H1 (cell line): Measurements from ENCODE around the gene MNAT1. TPM values are rescaled to one million over a fixed set of nuclear protein-coding genes. Genes with fewer than 3 reads are reported as not detected.

ENCODE experiments used
- ASH2L ChIP-seq: fragments of 200-600, 300-600 bp; sonication (generic); IDR thresholded peaks from one replicate; pipeline ENCODE4 v1.7.1; 2017; ENCODE audit warnings: low read length
- CBX8 ChIP-seq: fragments of 300-800, 300-1000 bp; sonication (generic); IDR thresholded peaks from 2 replicates; pipeline ENCODE4 v1.7.1; 2016; ENCODE audit warnings: low read depth, low read length, borderline replicate concordance
- KDM1A ChIP-seq: fragments of 200-600, 300-600 bp; sonication (generic); IDR thresholded peaks from 2 replicates; pipeline ENCODE4 v1.7.1; 2016; ENCODE audit warnings: mild to moderate bottlenecking, low read length, borderline replicate concordance
- NANOG ChIP-seq: IDR thresholded peaks from 2 replicates; pipeline ENCODE4 v1.6.1; 2011; ENCODE audit warnings: low read length, low read depth, mild to moderate bottlenecking, inconsistent platforms; ENCODE audit not compliant: insufficient read depth, poor library complexity, severe bottlenecking
- NRF1 ChIP-seq: IDR thresholded peaks from 2 replicates; pipeline ENCODE4 v1.6.1; 2011; ENCODE audit warnings: mild to moderate bottlenecking, low read depth, low read length, improper control_type of control experiment
- POU5F1 ChIP-seq: IDR thresholded peaks from 2 replicates; pipeline ENCODE4 v1.6.1; 2011; ENCODE audit warnings: low read depth, mild to moderate bottlenecking, low read length, moderate library complexity
- SIN3A ChIP-seq, 2 experiments: IDR thresholded peaks in 1 of 2; conservative IDR thresholded peaks in 1 of 2; 2 replicates each; pipeline ENCODE4 v1.6.1; 2011 to 2012; ENCODE audit warnings: low read length in 2 of 2, improper control_type of control experiment in 1 of 2, low read depth in 1 of 2, mild to moderate bottlenecking in 1 of 2
- SUZ12 ChIP-seq: fragments of 200-600 bp; sonication (generic); IDR thresholded peaks from 2 replicates; pipeline ENCODE4 v1.6.1; 2012; ENCODE audit warnings: mild to moderate bottlenecking, inconsistent platforms, low read length, moderate library complexity, mixed read lengths
- polyA plus RNA-seq, 7 experiments: library from polyadenylated mRNA; depleted of rRNA in 3 of 7; stranded (reverse) in 5 of 7; unstranded in 2 of 7; fragments of >200 nt in 5 of 7; fragments of 200-250 nt in 2 of 7; gene quantifications; 1 replicate in 5 of 7; 2 replicates in 1 of 7; 4 replicates in 1 of 7; pipeline versions ENCODE4 v1.2.1 to v1.2.3, GENCODE V29; 2011 to 2013; ENCODE audit warnings: missing spikeins in 2 of 7, mixed read lengths in 2 of 7
- total RNA-seq: library from RNA; stranded (reverse); fragmentation: NEBNext Ultra II Directional; extraction: Animal tissue kit (Norgen Biotek cat#: 25700); gene quantifications from 2 replicates; pipeline ENCODE4 v1.2.1, GENCODE V29; 2021

Gene MNAT1
- total and polyA plus RNA-seq, 2 of the 8 experiments (the other 6 are each of a cell fraction or from before 2014, with no cell fraction given), result 34.7 to 52.1 TPM

GRCh38 chr14:60838601-60839000 is 104.0 kb downstream of the MNAT1 start (continued):
- no peak for TF ChIP-seq KDM1A
- no peak for TF ChIP-seq SUZ12
- no peak for TF ChIP-seq NANOG
- no peak for TF ChIP-seq SIN3A (conservative IDR thresholded peaks at IDR 0.05 in 1 of 2, IDR thresholded peaks at IDR 0.05 in 1 of 2; ENCODE audit: low read depth in 1 of 2, low read length in 2 of 2)
- no peak for TF ChIP-seq ASH2L
- no peak for TF ChIP-seq CBX8
- no peak for TF ChIP-seq NRF1
- TF ChIP-seq POU5F1, result no peak
